GM18520 (cell line): ENCODE data around the gene NOXA1.
"Not testable (repeated sequence)": the region's sequence is repeated elsewhere in the genome, so short reads cannot be mapped to it uniquely, and the experiment has no call there.

Source experiments
- ATAC-seq: cut with Tn5 transposase; IDR thresholded peaks from one replicate; pipeline ENCODE4 v1.9.1; 2021; ENCODE audit not compliant: unreplicated experiment

Gene NOXA1

DNA sequence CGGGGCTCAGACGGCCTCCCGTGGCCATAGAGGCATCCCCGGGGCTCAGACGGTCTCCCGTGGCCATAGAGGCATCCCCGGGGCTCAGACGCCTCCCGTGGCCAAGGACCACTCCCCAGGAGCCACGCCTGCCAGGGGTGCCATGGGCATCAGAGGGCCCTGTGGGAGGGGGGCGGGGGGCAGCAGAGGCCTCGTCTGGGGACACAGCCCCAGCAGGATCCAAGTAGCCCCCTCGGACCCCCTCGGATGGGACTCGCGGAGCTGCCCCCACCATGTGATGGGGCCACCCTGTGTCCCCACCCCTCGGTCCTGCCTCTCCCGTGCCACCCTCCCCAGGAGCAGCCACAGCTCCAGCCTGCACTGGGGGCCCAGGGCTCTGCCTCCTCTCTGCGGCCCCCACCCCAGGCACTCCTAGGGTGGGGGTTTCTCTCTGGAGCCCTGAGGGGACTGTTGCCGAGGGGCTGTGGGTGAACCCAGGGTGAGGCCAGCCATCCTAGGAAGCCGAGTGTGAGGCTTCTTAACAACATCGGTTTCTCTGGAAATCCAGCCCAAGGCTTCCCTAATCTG is 15.5 kb downstream of the NOXA1 start:
- ATAC-seq: no peak

DNA sequence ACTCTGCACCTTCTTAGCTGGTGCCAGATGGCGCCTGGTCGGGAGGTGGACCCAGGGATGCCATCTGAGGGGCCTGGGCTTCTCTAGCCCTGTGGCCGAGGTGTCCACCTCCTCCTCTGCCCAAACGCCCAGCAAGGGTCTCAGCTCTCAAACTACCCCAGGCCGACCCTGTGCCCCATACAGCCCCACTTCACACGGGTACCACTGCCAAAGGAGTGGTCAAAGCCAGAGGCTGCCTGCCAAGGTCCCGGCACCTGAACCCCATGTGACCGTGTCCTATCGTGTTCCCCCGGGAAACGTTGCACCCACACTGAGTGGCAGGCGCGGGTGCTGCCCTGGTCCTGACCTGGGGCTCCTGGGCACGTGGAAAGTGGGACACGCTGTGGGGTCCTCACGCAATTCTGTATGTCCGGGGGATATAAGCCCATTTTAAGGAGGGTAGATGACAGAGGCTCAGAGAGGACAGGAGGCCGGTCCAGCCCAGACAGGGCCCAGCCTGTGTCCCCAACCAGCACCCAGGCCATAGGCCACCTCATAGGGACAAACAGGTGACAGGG is 16.0 kb downstream of the NOXA1 start:
- ATAC-seq: no peak

DNA sequence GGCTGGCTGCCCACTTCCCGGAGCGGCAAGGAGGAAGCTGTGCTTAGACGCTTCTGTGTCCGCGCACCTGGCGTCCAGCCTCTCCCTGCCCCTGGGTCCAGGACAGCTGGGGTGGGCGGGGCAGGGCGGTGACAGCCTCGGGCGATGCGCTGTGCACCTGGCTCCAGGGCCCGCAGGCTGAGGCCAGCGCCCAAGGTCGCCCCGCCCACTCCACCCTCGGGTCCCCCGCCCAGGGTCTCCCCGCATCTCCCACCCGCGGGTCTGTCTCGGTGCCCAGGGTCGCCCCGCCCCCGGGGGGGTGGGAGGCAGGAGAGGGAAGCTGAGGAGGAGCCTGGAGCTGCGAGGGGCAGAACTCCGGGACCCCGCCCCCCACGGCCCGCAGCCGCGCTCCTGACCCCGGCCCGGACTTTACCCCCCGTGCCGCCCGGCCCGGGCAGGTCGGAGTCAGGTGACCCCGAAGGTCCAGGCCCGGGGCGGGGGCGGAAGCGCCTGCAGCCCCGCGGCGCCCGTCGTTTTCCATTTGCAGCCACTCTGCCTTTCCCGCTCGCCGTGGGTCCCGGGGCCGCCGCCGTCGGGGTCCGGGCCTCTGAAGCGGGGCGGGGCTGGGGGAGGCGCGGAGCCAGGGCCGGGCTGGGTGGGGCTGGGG is 18.2 kb downstream of the NOXA1 start, which contains the start of gene ENTPD8:
TSS of gene ENTPD8 (minus strand) at position 69 of the 646 bp plus-strand sequence. CDS start 3,072 bp downstream, outside the sequence.
- no peak for ATAC-seq

DNA sequence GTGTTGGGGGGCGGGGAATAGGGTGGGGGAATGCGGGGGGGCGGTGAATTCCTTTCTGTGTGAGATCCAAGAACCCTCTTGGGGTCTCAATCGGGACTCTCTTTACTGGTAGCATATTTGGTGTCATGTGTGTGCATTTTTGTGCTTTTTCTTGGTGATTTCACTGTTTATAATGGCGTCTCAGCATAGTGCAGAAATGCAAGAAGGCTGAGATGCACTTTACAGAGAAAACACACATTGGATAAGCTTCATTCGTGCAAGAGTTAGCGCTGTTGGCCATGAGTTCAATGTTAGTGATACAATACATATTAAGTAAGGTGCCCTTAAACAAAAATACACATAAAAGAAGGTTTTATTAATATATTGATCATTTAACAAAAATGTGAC is 18.7 kb downstream of the NOXA1 start:
- ATAC-seq: no peak

DNA sequence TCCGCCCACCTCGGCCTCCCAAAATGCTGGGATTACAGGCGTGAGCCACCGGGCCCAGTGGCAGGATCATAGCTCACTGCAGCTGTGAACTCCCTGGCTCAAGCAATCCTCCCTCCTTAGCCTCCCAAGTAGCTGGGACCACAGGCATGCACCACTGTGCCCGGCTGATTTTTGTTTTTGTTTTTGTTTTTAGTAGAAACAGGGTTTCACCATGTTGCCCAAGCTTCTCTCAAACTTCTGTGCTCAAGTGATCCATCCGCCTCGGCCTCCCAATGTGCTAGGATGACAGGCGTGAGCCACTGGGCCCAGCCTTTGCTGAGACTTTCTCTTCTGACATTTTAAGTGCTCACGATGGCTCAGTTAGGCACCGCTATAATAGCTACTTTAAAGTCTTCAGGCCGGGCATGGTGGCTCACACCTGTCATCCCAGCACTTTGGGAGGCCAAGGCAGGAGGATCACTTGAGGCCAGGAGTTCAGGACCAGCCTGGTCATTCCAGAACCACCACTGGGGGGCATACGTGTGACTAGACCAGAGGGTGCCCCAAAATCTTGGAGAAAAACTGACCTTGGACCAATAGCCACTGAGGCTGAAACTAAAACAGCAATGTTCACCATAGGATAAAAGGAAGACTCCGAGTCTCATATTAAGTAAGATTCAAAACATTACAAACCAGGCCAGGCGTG is 21.1 kb downstream of the NOXA1 start:
- ATAC-seq: no peak

DNA sequence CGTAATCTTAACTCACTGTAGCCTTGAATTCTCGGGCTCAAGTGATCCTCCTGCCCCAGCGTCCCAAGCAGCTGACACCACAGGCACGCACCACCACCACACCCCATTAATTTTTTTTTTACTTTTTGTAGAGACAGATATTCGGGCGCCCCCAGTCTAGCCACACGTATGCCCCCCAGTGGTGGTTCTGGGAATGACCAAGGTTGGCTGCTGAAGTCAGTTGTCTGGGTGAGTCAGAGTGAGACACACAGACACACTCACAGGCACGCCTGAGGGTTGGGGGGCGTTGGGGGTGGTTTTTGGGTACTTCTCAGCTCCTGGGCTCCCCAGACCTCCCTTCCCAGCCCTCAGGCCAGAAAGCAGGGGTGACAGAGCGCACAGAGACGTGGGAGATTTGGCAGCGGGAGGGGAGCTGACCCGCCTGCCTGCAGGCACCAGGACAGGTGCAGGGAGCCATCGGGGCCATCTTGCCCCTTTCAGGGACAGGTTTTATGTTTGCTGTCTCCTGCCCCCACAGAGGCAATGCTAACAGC is 22.1 kb downstream of the NOXA1 start:
- ATAC-seq: no peak

DNA sequence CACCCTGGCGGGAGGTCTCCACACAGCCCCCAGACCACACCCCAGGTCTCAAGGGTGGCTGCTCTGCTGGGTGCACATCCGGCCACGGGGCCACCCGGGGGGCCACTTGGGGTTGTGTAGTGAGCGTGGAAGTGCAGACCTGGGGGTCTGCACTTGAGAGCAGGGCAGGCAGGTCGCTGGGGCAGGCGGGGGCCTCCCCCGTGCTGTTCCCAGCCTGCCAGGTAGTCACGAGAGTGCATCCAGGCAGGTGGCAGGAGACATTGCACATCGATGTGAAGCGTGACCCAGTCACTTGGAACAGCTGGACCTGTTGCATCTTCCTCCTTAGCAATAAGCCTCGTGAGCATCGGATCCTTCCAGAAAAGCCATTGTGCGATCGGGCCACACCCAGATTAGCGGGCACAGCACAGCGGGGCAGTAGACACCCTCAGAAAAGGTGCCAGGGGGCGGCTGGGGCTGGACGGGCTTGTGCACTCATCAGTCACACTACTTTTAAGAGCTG is 22.8 kb downstream of the NOXA1 start:
- ATAC-seq: no peak

DNA sequence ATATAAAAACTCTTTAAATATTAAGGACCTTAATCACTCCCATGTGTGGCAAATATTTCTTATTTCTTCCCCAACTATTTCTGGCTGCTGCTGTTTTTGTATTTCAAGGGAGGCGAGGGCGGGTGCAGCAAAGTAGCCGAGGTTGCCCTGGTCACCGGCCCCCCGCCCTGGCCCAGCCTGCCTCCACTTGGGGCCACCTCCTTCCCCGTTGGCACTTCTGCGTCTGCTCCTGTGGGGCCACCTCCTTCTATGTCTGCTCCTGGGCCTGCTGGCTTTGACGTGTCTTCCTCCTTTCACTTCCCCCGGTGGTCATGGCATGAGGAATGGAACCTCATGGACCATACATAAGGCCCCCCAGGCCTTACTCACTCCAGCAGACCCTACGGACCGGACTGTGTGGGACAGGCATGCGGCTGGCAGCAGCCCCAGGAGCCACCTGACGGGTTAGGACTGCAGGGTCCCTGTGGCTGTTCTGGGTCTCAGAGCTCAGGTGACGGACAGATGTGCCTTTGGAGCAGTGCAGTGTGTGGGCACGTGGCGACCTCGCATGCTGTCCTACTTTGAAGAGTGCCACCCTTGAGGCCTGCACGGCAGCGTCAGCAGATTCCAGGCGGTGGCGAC is 23.8 kb downstream of the NOXA1 start:
- ATAC-seq: no peak

DNA sequence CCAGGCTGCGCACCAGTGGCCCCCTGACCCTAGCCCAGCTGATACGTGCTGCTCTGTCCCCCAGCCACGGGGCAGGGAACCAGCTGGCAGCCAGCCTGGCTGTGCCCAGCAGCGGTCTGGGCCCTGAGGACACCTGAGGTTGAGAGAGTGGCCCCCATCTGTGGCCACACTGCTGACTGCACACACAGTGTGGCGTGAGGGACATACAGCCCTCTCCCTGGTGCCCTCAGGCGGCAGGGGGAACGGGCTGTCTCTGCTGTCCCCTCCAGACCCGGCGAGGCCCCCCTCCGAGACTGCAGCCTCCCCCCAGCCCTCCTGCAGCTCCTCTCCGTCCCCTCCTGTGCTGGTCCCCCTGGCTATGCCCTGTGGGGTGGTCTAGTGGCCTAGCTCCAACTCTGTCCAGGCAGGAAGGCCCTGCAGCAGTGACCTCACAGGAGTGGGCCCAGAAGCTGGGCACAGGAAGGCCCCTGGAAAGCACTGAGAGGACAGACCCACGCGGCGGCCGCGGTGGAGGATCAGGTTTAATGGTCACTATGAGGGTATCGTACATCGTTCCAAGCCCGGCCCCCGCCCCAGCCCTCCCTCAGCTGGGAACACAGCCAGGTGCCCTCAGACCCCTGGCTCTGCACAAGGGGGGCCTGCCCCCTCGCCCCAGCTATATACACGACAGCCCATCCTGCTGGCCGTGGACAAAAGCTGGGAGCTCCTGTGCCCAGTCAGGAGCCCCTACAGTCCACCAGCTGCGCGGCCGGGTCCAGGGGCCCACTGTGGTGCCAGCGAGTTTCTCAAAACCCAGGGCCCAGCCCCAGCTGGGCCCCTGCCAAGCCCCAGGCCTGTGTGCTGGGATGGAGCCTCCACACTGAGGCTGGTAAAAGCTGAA is 24.8 kb downstream of the NOXA1 start:
- ATAC-seq: no peak

DNA sequence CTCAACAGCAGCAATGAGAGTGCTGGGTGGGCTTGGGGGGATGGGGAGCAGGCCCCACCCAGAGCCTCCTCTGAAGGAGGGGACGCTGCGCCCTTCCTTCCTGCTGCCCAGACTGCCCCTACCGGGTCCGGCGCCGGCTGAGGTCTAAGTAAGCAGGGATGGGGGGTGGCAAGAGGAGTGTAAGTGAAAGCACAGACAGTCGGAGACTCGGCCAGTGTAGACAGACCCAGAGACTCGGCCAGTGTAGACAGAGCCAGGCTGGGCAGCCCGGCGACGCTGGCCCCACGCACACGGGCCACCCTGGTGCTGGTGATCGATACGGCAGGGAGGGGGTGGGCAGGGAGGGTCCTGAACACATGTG is 25.4 kb downstream of the NOXA1 start:
- ATAC-seq: no peak

DNA sequence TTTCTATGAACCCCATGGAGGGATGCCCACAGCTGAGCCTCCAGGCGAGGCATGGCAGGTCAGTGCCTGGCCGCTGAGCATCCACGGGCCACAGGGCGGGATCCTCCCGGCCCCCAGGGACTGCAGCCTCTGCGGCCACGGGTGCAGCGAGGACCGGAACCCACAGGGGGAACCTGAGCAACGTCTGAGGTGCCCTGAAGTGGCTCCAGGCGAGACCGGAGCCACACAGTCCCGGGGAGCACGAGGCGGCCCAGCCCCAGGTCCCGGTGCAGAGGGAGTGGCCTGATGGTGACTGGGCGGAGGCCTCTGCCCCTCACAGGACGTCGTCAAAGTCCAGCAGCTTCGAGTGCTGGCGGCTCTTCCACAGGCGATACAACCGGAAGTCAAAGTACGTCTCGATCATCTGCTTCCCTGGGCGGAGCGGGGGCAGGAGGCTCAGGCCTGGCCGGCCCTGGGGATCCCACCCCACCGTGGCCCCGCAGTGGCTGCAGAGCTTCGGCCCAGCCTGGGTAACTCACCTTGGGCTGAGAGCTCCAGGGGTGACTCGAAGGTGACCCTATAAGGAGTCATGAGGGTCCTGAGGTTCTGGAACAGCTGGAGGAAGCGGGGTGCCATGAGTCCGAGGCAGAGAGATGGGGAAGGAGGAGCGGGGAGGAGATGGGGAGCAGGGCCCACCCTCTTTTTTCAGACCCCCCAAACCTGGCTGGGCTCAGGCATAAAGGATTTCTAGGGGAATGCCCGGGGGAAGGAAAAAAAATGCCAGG is 26.1 kb downstream of the NOXA1 start:
- no peak for ATAC-seq

DNA sequence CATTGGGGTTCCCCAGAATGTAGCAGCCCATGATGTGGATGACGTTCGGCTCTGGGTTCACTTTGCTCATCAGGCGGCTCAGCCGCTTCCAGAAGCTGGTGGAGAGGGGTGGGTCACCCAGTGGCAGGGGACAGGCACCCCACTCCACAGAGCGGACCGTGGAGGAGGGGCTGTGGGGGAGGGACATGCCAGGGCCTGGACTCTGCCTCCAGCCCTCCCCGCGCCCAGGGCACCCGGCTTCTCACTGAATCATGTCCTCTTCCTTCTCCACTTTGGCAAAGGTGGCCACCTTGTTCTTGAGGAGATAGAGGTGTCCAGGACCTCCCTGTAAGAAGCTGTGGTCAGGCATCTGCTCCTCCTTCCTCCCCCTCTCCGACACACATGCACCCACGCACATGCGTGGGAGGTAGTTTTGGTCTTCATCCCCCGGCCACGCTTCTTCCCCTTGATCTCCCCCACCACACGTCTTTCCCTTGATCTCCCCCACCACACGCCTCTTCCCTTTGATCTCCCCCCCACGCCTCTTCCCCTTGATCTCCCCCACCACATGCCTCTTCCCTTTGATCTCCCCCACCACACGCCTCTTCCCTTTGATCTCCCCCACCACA is 26.8 kb downstream of the NOXA1 start:
- ATAC-seq: no peak

DNA sequence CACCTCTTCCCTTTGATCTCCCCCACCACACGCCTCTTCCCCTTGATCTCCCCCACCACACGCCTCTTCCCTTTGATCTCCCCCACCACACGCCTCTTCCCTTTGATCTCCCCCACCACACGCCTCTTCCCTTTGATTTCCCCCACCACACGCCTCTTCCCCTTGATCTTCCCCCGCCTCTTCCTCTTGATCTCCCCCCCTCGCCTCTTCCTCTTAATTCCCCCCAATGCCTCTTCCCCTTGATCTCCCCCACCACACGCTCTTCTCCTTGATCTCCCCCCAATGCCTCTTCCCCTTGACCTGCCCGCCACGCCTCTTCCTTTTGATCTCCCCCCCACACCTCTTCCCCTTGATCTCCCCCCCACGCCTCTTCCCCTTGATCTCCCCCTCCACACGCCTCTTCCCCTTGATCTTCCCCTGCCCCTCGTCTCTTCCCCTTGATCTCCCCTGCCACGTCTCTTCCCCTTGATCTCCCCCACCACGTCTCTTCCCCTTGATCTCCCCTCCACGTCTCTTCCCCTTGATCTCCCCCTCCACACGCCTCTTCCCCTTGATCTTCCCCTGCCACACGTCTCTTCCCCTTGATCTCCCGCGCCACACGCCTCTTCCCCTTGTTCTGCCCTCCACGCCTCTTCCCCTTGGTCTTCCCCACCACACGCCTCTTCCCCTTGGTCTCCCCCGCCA is 27.5 kb downstream of the NOXA1 start:
- ATAC-seq: not testable (repeated sequence)

DNA sequence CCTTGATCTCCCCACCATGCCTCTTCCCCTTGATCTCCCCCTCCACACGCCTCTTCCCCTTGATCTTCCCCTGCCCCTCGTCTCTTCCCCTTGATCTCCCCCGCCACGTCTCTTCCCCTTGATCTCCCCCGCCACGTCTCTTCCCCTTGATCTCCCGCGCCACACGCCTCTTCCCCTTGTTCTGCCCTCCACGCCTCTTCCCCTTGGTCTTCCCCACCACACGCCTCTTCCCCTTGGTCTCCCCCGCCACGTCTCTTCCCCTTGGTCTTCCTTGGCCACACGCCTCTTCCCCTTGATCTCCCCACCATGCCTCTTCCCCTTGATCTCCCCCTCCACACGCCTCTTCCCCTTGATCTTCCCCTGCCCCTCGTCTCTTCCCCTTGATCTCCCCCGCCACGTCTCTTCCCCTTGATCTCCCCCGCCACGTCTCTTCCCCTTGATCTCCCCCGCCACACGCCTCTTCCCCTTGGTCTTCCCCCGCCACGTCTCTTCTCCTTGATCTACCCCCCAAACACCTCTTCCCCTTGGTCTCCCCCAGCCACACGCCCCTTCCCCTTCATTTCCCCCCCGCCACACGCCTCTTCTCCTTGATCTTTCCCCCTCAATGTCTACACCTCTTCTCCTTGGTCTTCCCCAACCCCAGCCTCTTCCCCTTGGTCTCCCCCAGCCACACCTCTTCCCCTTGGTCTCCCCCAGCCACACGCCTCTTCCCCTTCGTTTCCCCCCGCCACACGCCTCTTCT is 28.2 kb downstream of the NOXA1 start:
- not testable (repeated sequence) for ATAC-seq

DNA sequence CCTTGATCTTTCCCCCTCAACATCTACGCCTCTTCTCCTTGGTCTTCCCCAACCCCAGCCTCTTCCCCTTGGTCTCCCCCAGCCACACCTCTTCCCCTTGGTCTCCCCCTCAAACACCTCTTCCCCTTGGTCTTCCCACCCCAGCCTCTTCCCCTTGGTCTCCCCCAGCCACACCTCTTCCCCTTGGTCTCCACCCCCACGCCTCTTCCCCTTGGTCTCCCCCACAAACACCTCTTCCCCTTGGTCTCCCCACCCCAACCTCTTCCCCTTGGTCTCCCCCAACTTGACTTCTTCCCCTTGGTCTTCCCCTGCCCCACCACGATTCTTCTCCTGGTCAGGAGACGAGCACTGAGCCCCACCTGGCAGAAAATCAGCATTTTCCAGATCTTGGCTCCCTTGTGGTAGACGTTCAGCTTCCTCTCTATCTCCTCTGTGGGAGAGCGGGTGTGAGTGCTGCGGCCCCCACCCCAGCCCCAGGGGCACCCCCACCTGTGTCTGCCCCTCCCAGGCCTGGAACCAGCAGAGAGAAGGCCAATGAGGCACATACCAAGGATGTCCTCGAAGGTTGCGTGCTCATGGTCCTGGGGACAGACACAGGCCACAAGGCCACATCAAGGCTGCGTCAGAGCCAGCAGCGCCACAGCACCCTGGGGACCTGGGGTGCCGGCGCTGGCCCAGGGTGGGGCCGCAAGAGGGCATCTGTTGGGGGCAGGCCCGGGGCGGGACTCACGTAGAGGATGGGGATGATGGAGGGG is 29.0 kb downstream of the NOXA1 start:
- no peak for ATAC-seq

DNA sequence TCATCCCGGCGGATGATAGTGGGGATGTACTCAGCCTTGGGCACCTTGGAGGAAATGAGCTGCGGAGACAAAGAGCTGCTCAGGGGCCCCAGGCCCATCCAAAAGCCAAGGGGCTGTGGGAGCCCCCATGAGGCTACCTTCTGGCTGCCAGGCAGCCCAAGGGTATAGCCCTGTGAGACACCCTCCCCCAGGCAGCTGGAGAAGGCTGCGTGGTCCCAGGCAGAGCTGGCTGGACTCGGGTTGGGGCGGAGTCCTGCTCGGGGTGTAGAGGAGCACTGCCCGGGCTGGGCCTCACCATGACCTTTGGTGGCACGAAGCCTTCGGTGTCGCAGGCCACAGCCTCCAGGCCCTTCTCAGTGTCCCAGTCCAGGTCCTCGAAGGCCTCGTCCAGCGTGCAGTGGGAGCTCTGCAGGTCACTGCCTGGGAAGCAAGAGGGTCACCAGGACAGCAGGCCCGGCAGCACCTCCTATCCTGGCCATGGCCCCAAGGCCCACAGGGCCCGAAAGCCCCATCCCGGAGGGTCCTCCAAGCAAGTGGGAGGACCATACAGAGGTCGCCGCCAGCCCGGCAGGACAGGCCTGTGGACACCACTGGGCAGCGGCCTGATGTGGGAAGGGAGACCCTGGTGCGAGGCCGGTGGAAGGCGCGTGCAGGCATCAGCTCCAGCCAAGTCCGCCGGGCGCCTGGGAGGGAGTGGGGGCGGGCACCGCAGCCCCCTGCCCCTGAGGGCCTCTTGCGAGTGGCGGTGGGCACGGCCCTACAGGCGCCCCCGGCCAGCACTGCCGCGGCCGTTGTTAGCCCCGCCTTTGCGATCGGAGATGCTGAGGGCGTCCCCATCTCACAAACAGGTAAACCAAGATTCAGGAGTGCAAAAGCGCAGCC is 29.8 kb downstream of the NOXA1 start:
- ATAC-seq: no peak
